ENCODE results near the gene HDAC4. TPM values are rescaled to one million over a fixed set of nuclear protein-coding genes. Genes with fewer than 3 reads are reported as not detected.

Gene HDAC4
- total RNA-seq, 8 experiments from 2014 or later, result 12.2 to 55.7 (median 18.1) TPM

GRCh38 chr2:239168575-239168974, 232.2 kb downstream of the HDAC4 start:
- WGBS, 10 experiments, result 83 to 100% (median 97%) methylated on average over 1 to 18 of the region's 22 CpGs; no CpG with 5 or more reads in 2 of the 10 experiments
- Histone ChIP-seq H3K4me1 (replicated peaks in 1 of 2) (peaks cover 0 to 10% of the 10 kb centered on the region in 2 donors), H3K27ac (no peak overlapping the region), H3K4me3 (no peak overlapping the region)
- no peak for ATAC-seq (replicated peaks in 6 of 8)
- in situ Hi-C loops (cut with MboI; ENCODE audit: low pct_unique_long_range_greater_than_20kb in 2 of 9, low sequenced_read_pairs in 9 of 9, unreplicated experiment in 9 of 9), result no loop called here

GRCh38 chr2:239167766-239168444, 232.9 kb downstream of the HDAC4 start:
- WGBS, 10 experiments, result 80 to 100% (median 92%) methylated on average over 4 to 12 of the region's 26 CpGs; no CpG with 5 or more reads in 3 of the 10 experiments
- ATAC-seq (replicated peaks in 6 of 8), result no peak
- in situ Hi-C loops (cut with MboI; ENCODE audit: low pct_unique_long_range_greater_than_20kb in 2 of 9, low sequenced_read_pairs in 9 of 9, unreplicated experiment in 9 of 9), result no loop called here
- Histone ChIP-seq H3K4me1 (replicated peaks in 1 of 2) (peaks cover 0 to 14% of the 10 kb centered on the region in 2 donors), H3K27ac (no peak overlapping the region), H3K4me3 (no peak overlapping the region)

- in situ Hi-C loops (cut with MboI; ENCODE audit: low pct_unique_long_range_greater_than_20kb in 2 of 9, low sequenced_read_pairs in 9 of 9, unreplicated experiment in 9 of 9), result no loop called here
- 85 to 100% (median 92%) methylated on average over 1 to 8 of the region's 15 CpGs; no CpG with 5 or more reads in 2 of the 10 experiments for WGBS, 10 experiments
- ATAC-seq (replicated peaks in 6 of 8), result no peak
- Histone ChIP-seq H3K27ac (no peak overlapping the region), H3K4me1 (replicated peaks in 1 of 2) (peaks cover 0 to 14% of the 10 kb centered on the region in 2 donors), H3K4me3 (no peak overlapping the region)
These were observed 233.7 kb downstream of the HDAC4 start for GRCh38 chr2:239167011-239167673.

- WGBS, 10 experiments, result 80 to 98% (median 89%) methylated on average over 1 to 12 of the region's 17 CpGs; no CpG with 5 or more reads in 1 of the 10 experiments
- peaks cover 0 to 14% of the 10 kb centered on the region in 2 donors for H3K4me1 ChIP-seq (replicated peaks in 1 of 2)
- H3K27ac ChIP-seq, result no peak overlapping the region
- in situ Hi-C loops (cut with MboI; ENCODE audit: low pct_unique_long_range_greater_than_20kb in 2 of 9, low sequenced_read_pairs in 9 of 9, unreplicated experiment in 9 of 9), result no loop called here
- H3K4me3 ChIP-seq, result no peak overlapping the region
- no peak for ATAC-seq (replicated peaks in 6 of 8)
These were observed 234.5 kb downstream of the HDAC4 start for GRCh38 chr2:239166201-239166834.

- 80 to 100% (median 95%) methylated on average over 1 to 9 of the region's 19 CpGs; no CpG with 5 or more reads in 1 of the 10 experiments for WGBS, 10 experiments
- Histone ChIP-seq H3K27ac (no peak overlapping the region), H3K4me3 (no peak overlapping the region), H3K4me1 (replicated peaks in 1 of 2) (peaks cover 0 to 14% of the 10 kb centered on the region in 2 donors)
- in situ Hi-C loops (cut with MboI; ENCODE audit: low pct_unique_long_range_greater_than_20kb in 2 of 9, low sequenced_read_pairs in 9 of 9, unreplicated experiment in 9 of 9), result no loop called here
- ATAC-seq (replicated peaks in 6 of 8), result no peak
These were observed 235.5 kb downstream of the HDAC4 start for GRCh38 chr2:239165206-239165831.

GRCh38 chr2:239164335-239164871, 236.4 kb downstream of the HDAC4 start:
- in situ Hi-C loops (cut with MboI; ENCODE audit: low pct_unique_long_range_greater_than_20kb in 2 of 9, low sequenced_read_pairs in 9 of 9, unreplicated experiment in 9 of 9), result no loop called here
- WGBS, 10 experiments, result 50 to 100% (median 89%) methylated on average over 1 to 9 of the region's 16 CpGs; no CpG with 5 or more reads in 2 of the 10 experiments
- Histone ChIP-seq H3K4me1 (replicated peaks in 1 of 2) (peaks cover 0 to 14% of the 10 kb centered on the region in 2 donors), H3K4me3 (no peak overlapping the region), H3K27ac (peak overlapping the region in 1 of 2 donors; percentile 54)
- peak in 3 of 8 experiments; percentile 4 to 42 (median 25) for ATAC-seq (replicated peaks in 6 of 8)

GRCh38 chr2:239163688-239164334, 237.0 kb downstream of the HDAC4 start:
- WGBS, 10 experiments, result 66 to 100% (median 82%) methylated on average over 1 to 8 of the region's 20 CpGs; no CpG with 5 or more reads in 3 of the 10 experiments
- Histone ChIP-seq H3K4me1 (replicated peaks in 1 of 2) (peaks cover 0 to 14% of the 10 kb centered on the region in 2 donors), H3K27ac (peak overlapping the region in 1 of 2 donors; percentile 54), H3K4me3 (no peak overlapping the region)
- in situ Hi-C loops (cut with MboI; ENCODE audit: low pct_unique_long_range_greater_than_20kb in 2 of 9, low sequenced_read_pairs in 9 of 9, unreplicated experiment in 9 of 9), result no loop called here
- ATAC-seq (replicated peaks in 6 of 8), result peak in 5 of 8 experiments; percentile 25 to 52 (median 40)

- Histone ChIP-seq H3K4me3 (no peak overlapping the region), H3K27ac (no peak overlapping the region), H3K4me1 (replicated peaks in 1 of 2) (peaks cover 0 to 14% of the 10 kb centered on the region in 2 donors)
- WGBS, 10 experiments, result 50 to 100% (median 86%) methylated on average over 2 to 12 of the region's 28 CpGs; no CpG with 5 or more reads in 2 of the 10 experiments
- in situ Hi-C loops (cut with MboI; ENCODE audit: low pct_unique_long_range_greater_than_20kb in 2 of 9, low sequenced_read_pairs in 9 of 9, unreplicated experiment in 9 of 9), result no loop called here
- peak in 3 of 8 experiments; percentile 22 to 51 (median 47) for ATAC-seq (replicated peaks in 6 of 8)
These were observed 237.7 kb downstream of the HDAC4 start for GRCh38 chr2:239162976-239163687.

GRCh38 chr2:239162141-239162821, 238.5 kb downstream of the HDAC4 start:
- Histone ChIP-seq H3K27ac (no peak overlapping the region), H3K4me3 (no peak overlapping the region), H3K4me1 (replicated peaks in 1 of 2) (peaks cover 2 to 14% of the 10 kb centered on the region in 2 donors)
- WGBS, 10 experiments, result 80 to 100% (median 100%) methylated on average over 1 to 4 of the region's 23 CpGs; no CpG with 5 or more reads in 5 of the 10 experiments
- ATAC-seq (replicated peaks in 6 of 8), result no peak
- in situ Hi-C loops (cut with MboI; ENCODE audit: low pct_unique_long_range_greater_than_20kb in 2 of 9, low sequenced_read_pairs in 9 of 9, unreplicated experiment in 9 of 9), result no loop called here

- 85 to 100% (median 100%) methylated on average over 1 to 4 of the region's 14 CpGs; no CpG with 5 or more reads in 6 of the 10 experiments for WGBS, 10 experiments
- in situ Hi-C loops (cut with MboI; ENCODE audit: low pct_unique_long_range_greater_than_20kb in 2 of 9, low sequenced_read_pairs in 9 of 9, unreplicated experiment in 9 of 9), result no loop called here
- Histone ChIP-seq H3K4me3 (no peak overlapping the region), H3K4me1 (replicated peaks in 1 of 2) (peaks cover 2 to 14% of the 10 kb centered on the region in 2 donors), H3K27ac (no peak overlapping the region)
- no peak for ATAC-seq (replicated peaks in 6 of 8)
These were observed 239.1 kb downstream of the HDAC4 start for GRCh38 chr2:239161711-239162140.

Data from motor neuron (in vitro differentiated cells).